HG03439 (cell line): ENCODE measurements around the gene SHB.

Experiments
- ATAC-seq: cut with Tn5 transposase; IDR thresholded peaks from one replicate; pipeline ENCODE4 v1.9.1; 2021; ENCODE audit warnings: mild to moderate bottlenecking, moderate library complexity; ENCODE audit not compliant: unreplicated experiment

Gene SHB

DNA sequence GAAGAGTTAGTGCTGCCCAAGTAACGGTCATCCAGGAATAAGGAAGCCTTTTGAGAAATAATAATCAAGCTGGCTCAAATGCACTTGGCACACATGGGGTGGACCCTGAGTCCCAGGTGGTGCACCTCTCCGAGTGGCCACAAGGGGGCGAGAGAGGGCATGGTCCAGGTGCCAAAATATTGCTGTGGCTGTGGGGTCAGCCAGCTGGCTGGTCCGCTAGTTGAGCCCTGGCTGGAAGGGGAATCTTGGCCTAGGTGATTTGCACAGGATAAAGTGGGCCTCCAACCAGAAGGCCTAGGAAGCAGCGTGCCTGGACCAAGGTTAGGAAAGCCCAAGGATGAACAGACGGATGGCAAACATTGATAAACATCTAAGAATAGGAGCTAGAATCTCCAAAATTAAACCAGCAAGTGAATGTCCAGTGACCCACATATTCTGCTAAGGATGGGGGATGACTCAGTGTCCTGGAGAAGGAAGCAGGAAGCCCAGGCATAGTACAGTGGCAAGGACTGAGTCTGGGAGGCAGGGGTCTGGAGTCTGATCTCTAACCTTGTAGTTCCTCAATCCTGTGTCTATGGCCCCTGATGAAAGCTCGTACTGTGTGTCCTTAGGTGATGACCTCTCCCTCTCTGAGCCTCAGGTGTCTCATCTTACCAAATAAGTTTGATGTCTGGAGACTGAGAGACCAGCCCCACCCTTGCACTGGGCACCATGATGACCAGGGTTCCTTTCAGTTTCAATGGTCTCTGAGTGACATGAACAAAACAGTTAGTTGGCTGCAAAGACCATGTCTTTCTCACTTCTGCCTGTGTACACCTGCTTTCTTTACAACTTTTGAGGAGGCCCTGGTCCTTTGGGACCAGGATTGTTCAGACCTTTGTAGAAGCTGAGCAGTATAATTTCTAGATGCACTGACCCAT is 19.2 kb upstream of the SHB start:
- peak; percentile 49 for ATAC-seq

DNA sequence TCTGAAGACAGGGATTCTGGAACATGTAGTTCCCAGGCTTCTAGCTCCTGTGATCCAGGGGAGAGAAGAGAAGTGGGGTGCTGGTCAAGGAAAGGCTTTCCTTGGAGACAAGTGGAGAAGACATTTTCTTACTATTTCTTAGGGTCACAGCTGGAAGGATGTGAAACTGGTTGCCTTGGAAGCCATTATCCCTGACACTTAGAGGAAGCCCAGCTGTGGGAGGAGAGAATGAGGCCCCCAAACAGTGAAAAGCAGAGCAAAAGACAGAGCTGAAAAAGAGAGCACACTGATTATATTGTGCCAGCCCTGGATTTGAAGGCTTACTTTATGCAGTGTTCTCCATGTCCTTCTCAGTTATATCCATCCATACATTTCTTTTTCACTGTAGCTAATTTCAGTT is 17.5 kb upstream of the SHB start:
- no peak for ATAC-seq

DNA sequence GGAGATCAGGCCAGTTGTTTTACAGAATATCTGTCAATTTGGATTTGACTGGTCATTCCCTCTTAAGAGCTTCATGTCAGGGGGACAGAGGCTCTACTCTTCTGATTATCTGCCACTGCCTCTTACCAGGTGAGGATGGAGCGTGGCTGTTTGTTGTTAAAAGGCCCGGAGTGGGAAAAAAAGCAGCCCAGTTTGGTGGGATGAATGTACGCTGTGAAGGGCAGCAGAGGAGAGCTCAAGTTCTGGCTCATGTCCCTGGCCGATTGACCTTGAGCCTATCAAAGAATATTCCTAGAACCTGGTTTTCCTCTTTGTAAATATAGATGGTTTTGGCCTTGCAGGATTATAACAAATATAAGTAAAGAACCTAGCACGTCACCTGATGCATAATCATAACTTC is 16.3 kb upstream of the SHB start:
- ATAC-seq = no peak

DNA sequence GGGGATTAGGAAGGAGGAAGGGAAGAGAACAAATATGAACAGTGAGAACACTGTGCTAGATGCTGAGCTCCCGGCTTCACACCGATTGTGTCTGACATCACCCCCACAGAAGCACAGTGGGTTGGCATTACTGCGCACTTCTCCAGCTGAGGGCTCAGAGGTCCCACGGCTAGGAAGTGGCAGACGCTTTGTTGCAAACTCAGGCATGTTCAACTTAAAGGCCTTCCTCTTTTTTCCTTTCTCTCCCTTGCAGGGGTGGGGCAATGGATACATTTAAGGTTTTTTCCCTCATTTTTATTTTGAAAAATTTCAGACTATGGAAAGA is 15.5 kb upstream of the SHB start:
- no peak for ATAC-seq

DNA sequence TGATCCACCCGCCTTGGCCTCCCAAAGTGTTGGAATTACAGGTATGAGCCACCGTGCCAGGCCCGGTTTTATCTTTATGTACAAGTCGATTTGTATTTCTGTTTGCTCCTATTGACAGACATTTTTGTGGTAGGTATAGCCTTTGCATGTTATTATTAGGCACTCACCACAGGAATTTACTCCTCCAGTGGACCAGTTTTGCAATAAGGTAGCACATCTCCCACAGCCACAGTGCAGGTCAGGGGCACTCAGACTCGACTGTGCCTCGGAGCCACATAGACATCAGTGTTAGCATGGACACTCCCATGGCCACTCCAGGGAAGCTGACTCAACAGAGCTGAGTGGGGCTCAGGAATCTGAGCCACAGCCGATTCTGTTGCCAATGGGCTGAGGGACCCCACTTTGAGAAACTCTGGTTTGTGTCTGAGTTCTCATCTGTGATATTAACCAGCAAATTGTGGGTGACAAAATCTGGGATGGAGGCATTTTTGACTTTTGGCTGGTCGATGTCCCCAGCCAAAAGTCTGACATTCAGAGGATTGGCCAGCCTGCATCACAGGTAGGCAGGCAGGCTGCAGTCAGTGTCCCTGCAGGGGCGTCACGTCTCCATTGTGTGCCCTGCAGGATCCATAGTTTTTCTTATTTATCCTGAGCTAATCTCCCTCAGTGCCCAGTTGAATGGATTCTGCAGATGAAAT is 15.0 kb upstream of the SHB start:
- ATAC-seq = no peak

- ATAC-seq = no peak
These were observed 13.6 kb upstream of the SHB start for GRCh38 chr9:38082446-38083287.

GRCh38 chr9:38081356-38082108 is 12.5 kb upstream of the SHB start:
- no peak for ATAC-seq

DNA sequence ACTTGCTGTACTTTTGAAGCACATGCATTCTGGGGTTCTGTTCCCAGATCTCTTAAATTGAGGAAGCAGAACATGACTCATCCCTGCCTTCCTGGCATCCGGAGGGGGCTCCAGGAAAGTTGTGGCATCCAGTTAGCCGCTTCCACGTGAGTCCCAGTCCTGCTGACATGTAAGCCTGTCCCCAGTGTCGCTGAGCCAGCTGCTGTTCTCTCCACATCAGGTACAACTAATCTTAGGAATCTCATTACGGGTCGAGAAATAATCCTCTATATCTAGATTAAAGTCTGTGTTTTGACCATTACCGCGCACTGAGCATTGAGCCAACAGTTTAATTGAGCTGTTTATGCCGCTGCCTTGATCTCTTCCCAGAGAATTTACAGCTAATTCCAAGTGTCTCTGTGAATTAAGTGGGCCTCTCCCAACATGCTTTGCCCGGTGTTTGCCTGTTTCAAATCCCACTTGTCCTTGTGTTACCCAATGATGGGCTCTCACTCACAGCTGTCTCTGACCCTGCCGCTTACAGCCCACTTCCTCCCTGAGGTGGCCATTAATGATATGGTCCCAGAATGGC is 10.5 kb upstream of the SHB start:
- no peak for ATAC-seq

GRCh38 chr9:38075272-38075671 is 6.2 kb upstream of the SHB start:
- no peak for ATAC-seq

GRCh38 chr9:38074441-38074961 is 5.5 kb upstream of the SHB start:
- no peak for ATAC-seq

GRCh38 chr9:38073882-38074281 is 4.9 kb upstream of the SHB start:
- no peak for ATAC-seq

- ATAC-seq = no peak
These were observed 2.6 kb upstream of the SHB start for GRCh38 chr9:38071470-38072134.

DNA sequence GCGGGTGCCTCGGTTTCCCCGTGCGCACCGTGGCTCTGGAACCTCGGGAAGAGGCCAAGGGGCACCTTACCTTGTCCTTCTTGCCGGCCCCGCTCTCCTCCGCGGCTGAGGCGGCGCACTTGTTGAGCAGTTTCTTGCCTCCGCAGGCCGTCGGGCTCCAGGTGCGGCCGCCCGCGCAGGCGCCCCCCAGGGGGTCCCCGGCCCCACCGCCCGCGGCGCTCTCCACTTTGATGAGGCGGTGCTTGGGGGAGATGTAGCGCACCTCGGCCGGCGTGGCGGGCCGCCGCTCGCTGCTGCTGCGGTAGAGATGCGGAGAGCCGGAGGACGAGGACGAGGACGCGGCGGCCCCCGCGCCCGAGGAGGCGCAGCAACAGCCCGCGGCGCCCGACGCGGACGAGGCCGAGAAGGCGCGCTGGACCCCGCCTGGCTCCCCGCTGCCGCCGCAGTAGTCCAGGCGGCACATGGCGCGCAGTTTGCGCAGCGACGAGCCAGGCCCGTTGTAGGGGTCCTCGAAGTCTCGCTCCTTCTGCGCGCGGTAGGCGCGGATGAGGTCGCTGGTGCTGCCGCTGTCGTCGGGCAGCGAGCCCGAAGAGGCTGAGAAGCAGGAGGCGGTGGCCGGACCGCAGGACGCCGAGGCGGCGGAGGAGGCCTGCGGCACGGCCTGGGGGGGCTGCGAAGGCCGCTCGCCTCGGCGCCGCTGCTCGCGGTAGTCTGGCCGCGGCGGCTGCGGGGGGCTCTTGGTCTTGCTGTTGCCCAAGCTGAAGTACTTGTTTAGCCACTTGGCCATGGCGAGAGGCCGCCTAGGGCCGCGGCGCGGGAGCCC is 957 bp downstream of the SHB start:
- no peak for ATAC-seq

DNA sequence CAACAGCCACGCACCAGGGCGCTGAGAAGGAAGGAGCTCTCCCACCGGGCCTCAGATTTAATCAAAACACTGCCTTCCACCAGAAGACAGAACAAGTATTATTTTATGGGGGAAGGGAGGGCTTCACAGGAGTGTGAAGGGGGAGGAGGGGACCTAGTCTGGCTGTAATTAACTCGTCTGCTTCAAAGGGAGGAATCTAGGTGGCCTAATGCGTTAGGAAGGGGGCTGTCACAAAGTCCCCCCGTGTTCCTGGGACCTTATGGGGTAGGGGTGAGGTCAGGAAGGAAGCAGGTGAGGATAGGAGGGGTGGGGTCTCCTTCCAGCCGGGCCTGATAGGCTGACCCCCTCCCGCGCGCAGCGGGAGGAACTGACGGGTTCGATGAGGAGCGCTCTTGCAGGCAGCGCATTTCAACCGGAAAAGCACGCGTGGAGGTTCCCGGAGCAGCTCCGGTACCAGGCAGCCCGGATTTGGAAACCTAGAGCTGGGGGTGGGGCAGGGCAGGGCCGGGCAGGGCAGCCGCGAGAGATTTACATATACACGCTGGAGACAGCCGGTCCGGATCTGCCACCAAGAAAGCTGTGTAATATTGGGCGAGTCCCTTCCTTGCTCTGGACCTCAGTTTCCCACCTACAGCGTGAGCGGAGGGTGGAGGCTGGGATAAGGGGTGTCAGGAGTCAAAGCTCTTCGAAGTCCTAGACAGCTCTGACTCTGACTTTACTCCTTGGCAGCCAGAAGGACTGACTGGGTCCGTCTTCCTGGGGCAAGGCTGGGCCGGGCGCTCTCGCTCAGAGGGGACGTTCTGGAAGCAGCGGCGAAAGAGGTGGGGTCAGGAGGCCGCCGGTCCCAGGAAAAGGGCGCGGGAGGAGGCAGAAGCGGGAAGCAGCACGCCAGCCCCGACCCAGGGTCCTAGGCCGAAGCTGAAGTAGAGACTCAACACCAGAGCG is 1.8 kb downstream of the SHB start:
- no peak for ATAC-seq

DNA sequence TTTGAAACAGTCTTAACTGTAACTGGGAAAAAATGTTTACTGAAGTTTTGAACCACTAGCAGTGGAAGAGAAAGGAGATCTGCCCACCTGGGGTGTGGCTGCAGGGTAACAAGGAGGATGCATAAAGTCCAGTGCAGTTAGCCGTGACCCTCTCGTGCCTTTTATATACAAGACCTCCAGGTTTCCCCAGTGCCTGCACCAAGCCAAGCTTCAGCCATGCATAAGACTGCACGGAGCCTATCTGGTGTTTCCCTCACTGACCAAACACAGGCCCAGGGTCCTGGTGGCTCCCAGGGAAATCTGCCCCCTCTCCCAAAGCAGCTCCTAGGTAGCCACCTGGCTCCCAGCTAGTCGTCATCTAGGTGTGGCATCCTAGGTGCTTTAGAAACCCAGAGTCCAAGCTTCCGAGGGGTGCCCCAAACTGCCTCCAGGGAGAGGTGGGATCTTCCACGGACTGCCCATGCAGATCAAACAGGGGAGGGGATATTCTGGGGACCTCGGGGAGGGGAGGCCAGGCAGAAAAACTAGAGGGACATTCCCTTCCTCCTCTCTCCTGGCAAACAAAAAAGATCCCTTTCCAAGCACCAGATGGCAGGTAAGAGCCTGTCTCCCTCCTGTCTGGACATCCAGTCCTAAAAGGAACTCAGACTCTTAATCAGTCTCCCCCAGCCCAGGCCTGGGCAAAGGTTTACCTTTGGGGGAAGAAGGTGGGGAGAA is 2.7 kb downstream of the SHB start:
- ATAC-seq = no peak

GRCh38 chr9:38065369-38066075 is 3.5 kb downstream of the SHB start:
- peak; percentile 34 for ATAC-seq
